G401.6 (cell line): Measurements from ENCODE around the gene CD81.

Experiments used
- FAIRE-seq: peaks from 2 replicates; lab custom pipeline; 2012; peaks lifted over from hg19 to GRCh38; lab: Jason Lieb, UNC

Gene CD81

GRCh38 chr11:2421996-2422395, 44.9 kb downstream of the CD81 start:
- FAIRE-seq = no peak

DNA sequence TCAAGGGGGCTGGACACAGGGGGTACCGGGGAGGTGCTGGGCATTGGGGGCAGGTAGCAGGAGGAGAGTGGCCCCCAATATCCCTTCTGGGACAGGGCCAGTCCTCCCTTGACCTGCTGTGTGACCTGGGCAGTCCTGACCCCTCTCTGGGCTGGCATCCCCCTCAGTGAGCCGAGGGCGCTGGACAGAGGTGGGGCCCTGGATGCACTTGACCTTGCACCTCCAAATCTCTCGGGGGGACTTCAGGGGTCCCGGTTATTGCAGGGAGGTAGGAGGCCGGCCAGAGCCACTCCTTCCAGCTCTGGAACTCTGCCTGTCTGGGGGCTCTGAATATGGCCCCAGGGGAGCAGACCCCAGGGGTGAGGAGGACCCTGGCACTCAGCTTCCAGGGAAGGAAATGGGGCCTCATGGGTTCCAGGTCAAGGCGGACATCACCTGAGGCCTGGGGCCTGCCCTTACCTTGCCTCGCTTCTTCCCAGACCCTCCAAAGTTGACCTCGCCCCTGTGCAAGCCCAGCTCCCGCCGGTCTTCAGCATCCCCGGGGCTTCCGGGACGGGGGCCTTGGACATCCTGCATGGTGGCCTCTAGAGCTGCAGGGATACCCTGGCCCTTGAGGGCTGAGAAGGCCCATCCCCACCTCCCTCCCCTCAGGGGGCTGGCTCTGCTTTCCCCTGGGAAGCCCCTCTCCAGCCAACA, 45.5 kb downstream of the CD81 start:
- no peak for FAIRE-seq

GRCh38 chr11:2423157-2424025, 46.3 kb downstream of the CD81 start:
- FAIRE-seq = no peak

DNA sequence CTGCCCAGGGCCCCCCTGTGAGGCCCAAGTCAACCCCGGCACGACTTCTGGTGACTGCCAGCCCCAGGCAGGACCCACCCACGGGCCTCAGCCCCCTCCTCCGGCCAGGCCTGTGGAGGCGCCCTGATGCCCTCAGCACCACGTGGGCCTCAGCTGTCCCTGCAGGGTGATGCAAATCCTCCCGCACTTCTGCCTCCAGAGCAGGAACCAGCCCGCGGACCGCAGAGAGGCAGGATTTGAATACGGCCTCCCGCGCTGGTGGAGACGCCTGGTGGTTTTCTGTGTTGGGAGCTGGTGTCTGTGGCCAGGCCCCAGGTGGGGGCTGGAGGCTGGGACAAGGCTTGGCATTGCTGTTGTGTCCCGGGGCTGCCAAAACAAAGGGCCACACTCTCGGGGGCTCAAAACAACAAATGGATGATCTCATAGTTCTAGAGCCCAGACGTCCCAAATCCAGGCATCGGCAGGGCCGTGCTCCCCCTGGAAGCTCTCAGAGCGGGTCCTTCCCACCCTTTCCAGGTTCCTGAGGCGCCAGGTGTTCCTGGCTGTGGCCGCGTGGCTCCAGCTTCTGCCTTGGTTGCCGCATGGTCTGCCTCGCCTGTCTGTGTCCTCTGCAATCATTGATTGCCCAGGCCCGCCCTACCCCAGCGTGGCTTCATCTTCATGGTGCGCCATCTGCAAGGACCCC, 47.8 kb downstream of the CD81 start:
- FAIRE-seq = no peak

DNA sequence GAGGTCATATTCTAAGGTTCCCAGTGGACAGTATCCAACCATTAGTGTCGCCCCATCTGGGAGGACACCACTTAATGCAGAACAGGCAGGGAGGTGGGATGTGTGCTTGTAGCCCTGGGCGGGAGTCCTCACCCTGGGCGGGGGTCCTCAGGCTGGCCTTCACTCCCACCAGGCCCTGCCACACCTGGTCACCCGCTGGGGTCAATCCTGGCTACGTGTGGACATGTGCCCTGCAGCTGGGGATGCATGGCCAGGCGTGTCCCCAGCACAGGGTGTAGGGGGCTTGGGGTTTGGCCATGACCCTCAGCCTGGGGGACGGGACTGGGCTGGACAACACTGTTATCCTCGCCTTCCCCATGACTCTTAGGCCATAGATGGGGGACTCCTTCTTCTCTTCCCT, 48.4 kb downstream of the CD81 start:
- no peak for FAIRE-seq

- no peak for FAIRE-seq
These were observed 49.1 kb downstream of the CD81 start for GRCh38 chr11:2426221-2426620.

DNA sequence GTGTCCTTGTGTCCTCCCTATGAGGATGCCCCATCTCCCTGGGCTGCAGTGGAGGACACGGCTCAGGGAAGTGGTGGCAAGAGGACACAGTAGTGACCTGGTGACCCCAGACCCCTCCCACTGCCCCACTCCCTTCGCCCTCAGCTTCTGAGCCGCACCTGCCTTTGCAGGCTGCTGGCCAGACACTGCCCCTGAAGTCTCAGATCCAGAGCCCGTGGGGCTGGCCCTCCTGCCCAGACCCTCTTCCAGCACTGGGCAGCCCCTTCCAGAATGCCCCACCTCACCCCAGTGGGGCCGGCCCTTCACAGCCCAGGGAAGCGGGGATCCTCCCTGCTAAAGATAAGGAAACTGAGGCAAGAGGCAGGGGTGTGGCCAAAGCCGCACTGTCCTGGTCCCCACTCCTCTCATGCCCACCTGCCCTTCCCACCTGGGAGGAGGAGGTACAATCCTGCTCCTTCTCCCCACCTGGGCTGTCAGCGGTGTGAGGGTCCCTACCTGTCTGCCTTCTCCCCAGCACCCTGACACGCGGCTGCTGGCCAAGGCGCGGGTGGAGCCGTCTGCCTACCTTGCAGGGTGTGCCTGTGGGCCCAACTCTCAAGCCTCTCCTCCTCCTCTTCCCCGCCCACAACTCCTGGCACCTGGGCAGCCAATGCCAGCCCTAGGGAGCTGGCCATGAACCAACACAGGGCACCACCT, 49.9 kb downstream of the CD81 start:
- no peak for FAIRE-seq

DNA sequence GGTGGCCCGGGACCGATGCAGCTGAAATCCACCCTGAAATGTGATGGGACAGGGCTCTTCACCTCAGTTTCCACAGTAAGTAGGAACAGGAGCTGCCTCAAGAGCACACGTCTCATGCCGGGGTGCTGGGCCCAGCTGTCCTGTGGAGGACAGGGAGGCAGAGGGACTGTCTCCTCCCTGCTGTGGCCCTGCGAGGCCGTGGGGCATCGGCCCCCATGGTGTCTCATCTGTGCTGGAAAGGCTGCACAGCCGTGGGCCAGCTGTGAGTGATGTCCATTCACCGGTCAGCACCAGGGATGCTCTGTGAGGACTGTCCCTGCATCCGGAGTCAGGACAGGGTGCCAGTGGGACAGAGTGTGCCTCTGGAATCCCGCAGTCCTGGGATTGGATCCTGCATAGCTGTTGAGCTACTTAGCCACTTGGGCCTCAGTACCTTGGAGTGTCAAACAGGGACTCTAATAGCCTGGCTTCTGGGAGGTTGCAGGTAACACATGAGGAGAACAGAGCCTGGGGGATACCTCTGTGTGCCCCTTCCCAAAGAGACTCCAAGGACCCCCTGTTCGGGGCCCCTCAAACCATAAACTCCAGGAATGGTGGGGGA, 50.7 kb downstream of the CD81 start:
- no peak for FAIRE-seq

DNA sequence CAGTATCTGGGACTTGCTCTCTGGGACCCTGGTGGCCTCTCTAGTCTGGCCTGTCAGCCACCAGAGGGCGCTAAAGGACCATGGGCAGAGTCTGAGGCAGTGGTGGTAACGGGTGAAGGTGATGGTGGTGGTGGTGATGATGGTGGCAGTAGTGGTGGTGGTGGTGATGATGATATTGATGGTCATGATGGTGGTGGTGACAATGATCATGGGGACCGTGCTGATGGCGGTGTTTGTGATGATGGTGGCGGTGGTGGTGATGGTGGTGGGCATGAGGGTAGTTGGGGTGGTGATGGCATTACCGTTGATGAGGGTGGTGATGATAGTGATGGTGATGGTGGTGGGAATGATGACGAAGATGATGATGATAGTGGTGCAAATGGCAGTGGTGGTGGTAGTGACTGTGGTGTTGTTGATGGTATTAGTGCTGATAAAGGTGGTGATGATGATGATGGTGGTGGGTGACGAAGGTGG, 51.2 kb downstream of the CD81 start:
- no peak for FAIRE-seq

- no peak for FAIRE-seq
These were observed 54.3 kb downstream of the CD81 start for GRCh38 chr11:2431395-2431794.

GRCh38 chr11:2432171-2432621, 55.1 kb downstream of the CD81 start:
- no peak for FAIRE-seq

GRCh38 chr11:2432628-2433071, 55.5 kb downstream of the CD81 start:
- no peak for FAIRE-seq

GRCh38 chr11:2433106-2433925, 56.2 kb downstream of the CD81 start:
- no peak for FAIRE-seq

GRCh38 chr11:2434008-2434407, 56.9 kb downstream of the CD81 start:
- no peak for FAIRE-seq

- no peak for FAIRE-seq
These were observed 57.6 kb downstream of the CD81 start for GRCh38 chr11:2434506-2435255.

- no peak for FAIRE-seq
These were observed 58.3 kb downstream of the CD81 start for GRCh38 chr11:2435288-2436012.

- no peak for FAIRE-seq
These were observed 59.0 kb downstream of the CD81 start for GRCh38 chr11:2436013-2436520.

DNA sequence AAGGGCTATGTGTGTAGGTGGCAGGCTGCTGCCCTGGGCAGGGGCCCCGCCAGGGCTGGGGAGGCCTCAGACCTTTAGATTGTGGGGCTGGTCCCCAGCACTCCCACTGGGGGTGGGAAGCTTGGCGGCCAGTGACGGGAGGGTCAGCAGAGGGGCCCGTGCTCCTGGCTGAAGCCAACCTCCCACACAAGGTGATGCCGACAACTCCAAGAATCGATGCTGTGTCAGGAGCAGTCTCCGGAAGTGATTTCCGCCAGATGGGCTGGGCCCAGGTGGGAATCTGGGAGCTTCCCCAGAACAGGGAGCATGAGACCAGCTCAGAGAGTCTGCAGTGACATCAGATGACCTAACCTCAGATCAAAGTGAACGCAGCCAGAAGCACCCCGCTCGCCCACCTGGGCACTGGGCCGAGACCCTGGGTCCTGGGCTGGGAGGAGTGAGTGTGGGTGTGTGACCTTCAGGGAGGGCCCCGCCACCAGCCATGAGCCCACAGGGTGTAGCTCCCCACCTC, 59.5 kb downstream of the CD81 start:
- FAIRE-seq = no peak

DNA sequence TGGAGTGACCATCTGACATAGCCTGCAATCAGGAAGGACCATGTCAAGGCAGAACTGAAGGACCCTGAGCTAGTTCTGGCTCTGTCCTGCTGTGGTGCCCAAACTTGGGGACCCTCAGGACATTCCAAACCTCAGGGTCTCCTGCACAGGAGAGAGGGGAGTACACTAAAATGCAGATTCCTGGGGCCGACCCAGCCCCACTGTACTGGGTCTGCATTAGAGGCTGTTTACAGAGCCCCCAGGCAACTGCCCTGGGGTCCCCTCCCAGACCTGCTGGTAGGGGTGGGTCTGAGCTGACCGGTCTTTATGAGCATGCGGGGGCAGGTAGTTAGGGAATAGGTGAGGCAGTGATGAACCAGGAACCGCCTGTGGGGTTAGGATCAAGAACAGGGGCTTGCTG, 60.4 kb downstream of the CD81 start:
- no peak for FAIRE-seq
